Caki2 (cell line): ENCODE results near the gene LIMS1. TPM values are rescaled to one million over a fixed set of nuclear protein-coding genes. Genes with fewer than 3 reads are reported as not detected.
"Not testable (repeated sequence)": the region's sequence is repeated elsewhere in the genome, so short reads cannot be mapped to it uniquely, and the experiment has no call there.

ENCODE experiments used
- DNase-seq: peaks from one replicate; pipeline ENCODE4 v3.0.0-alpha.2; 2015; ENCODE audit warnings: low read depth
- in situ Hi-C: cut with HindIII; loops from 2 replicates; pipeline ENCODE4 v1.10.0; 2016; ENCODE audit warnings: low sequenced_read_pairs, low pct_unique_long_range_greater_than_20kb, mixed read lengths
- total RNA-seq: library from RNA; depleted of rRNA; stranded (reverse); fragments of >200 nt; shearing (Covaris generic); gene quantifications from 2 replicates; pipeline ENCODE4 v1.2.3, GENCODE V29; 2014; ENCODE audit warnings: low replicate concordance

Gene LIMS1
- total RNA-seq, 1 experiment from 2014 or later, result 173 TPM

- no peak for DNase-seq
- in situ Hi-C loops, result no loop called here
Measured at GRCh38 chr2:108641756-108642155, 107.5 kb downstream of the LIMS1 start.

GRCh38 chr2:108643261-108643849 lies 109.1 kb downstream of the LIMS1 start:
- no peak for DNase-seq
- in situ Hi-C loops, result no loop called here

GRCh38 chr2:108643862-108644261 lies 109.6 kb downstream of the LIMS1 start:
- DNase-seq, in situ Hi-C loops: not testable (repeated sequence)

- DNase-seq, in situ Hi-C loops: not testable (repeated sequence)
Measured at GRCh38 chr2:108644446-108644845, 110.2 kb downstream of the LIMS1 start.

- in situ Hi-C loops, DNase-seq: not testable (repeated sequence)
Measured at GRCh38 chr2:108648796-108649195, 114.5 kb downstream of the LIMS1 start.

GRCh38 chr2:108650465-108650864 lies 116.2 kb downstream of the LIMS1 start:
- in situ Hi-C loops, DNase-seq: not testable (repeated sequence)

- in situ Hi-C loops, result not testable (repeated sequence)
Measured at GRCh38 chr2:108651468-108651867, 117.2 kb downstream of the LIMS1 start.

GRCh38 chr2:108652187-108652931 lies 118.1 kb downstream of the LIMS1 start:
- DNase-seq, result peak; percentile 93
- in situ Hi-C loops, result not testable (repeated sequence)

More at GRCh38 chr2:108651468-108651867, 117.2 kb downstream of the LIMS1 start:
- not testable (repeated sequence) for DNase-seq

GRCh38 chr2:108653425-108653824 lies 119.2 kb downstream of the LIMS1 start:
- DNase-seq, result peak; percentile 58
- in situ Hi-C loops, result not testable (repeated sequence)

- peak; percentile 84 for DNase-seq
- in situ Hi-C loops, result not testable (repeated sequence)
Measured at GRCh38 chr2:108653849-108654248, 119.6 kb downstream of the LIMS1 start.

- in situ Hi-C loops, result not testable (repeated sequence)
- peak; percentile 70 for DNase-seq
Measured at GRCh38 chr2:108654521-108655125, 120.4 kb downstream of the LIMS1 start.

- DNase-seq, in situ Hi-C loops: not testable (repeated sequence)
Measured at GRCh38 chr2:108655270-108655669, 121.0 kb downstream of the LIMS1 start.

GRCh38 chr2:108656282-108656681 lies 122.0 kb downstream of the LIMS1 start:
- in situ Hi-C loops, DNase-seq: not testable (repeated sequence)

GRCh38 chr2:108657517-108657916 lies 123.2 kb downstream of the LIMS1 start:
- in situ Hi-C loops, DNase-seq: not testable (repeated sequence)

GRCh38 chr2:108658553-108658952 lies 124.3 kb downstream of the LIMS1 start:
- DNase-seq, in situ Hi-C loops: not testable (repeated sequence)

- in situ Hi-C loops, DNase-seq: not testable (repeated sequence)
Measured at GRCh38 chr2:108661493-108661892, 127.2 kb downstream of the LIMS1 start.

GRCh38 chr2:108662207-108662612 lies 127.9 kb downstream of the LIMS1 start:
- in situ Hi-C loops, result not testable (repeated sequence)
- peak; percentile 67 for DNase-seq

GRCh38 chr2:108663346-108663745 lies 129.1 kb downstream of the LIMS1 start:
- in situ Hi-C loops, DNase-seq: not testable (repeated sequence)

- in situ Hi-C loops, DNase-seq: not testable (repeated sequence)
Measured at GRCh38 chr2:108664089-108664488, 129.8 kb downstream of the LIMS1 start.
